ENCODE measurements around the gene OBSCN. TPM values are rescaled to one million over a fixed set of nuclear protein-coding genes. Genes with fewer than 3 reads are reported as not detected.

Gene OBSCN
- total and polyA plus RNA-seq, 12 donors, result 0.90 to 18.0 (median 5.9) TPM

- 45 to 65% (median 50%) methylated on average over 8 to 25 of the region's 25 CpGs for WGBS, 4 donors
- Histone ChIP-seq H3K27ac (peak overlapping the region in 1 of 5 donors; percentile 31), H3K27me3 (no peaks in the 10 kb centered on the region), H3K36me3 (replicated peaks in 1 of 2) (no peaks in the 10 kb centered on the region), H3K4me1 (replicated peaks in 1 of 2) (peaks cover 12 to 16% of the 10 kb centered on the region in 2 donors), H3K9me3 (replicated peaks in 1 of 3) (no peaks in the 10 kb centered on the region), H3K4me3 (no peak overlapping the region)
- intact Hi-C loops (cut with DNase I), result no loop called here
- peak in 6 of 7 donors; percentile 27 to 63 (median 56) for DNase-seq
- TF ChIP-seq CTCF (IDR thresholded peaks at IDR 0.05) (no peak), POLR2A (IDR thresholded peaks at IDR 0.05) (no peak)
These were observed 160.3 kb downstream of the OBSCN start for GRCh38 chr1:228367798-228368791.

GRCh38 chr1:228368801-228369607 lies 161.2 kb downstream of the OBSCN start:
- intact Hi-C loops (cut with DNase I), result no loop called here
- WGBS, 4 donors, result 48 to 94% (median 67%) methylated on average over 3 to 15 of the region's 15 CpGs
- H3K4me3 ChIP-seq, result no peak overlapping the region
- peak; percentile 43 to 89 (median 84) for DNase-seq
- peak overlapping the region in 2 of 5 donors; percentile 30 to 31 for H3K27ac ChIP-seq
- no peaks in the 10 kb centered on the region for H3K27me3 ChIP-seq
- no peaks in the 10 kb centered on the region for H3K9me3 ChIP-seq (replicated peaks in 1 of 3)
- H3K36me3 ChIP-seq (replicated peaks in 1 of 2), result no peaks in the 10 kb centered on the region
- H3K4me1 ChIP-seq (replicated peaks in 1 of 2), result peaks cover 12 to 19% of the 10 kb centered on the region in 2 donors
- TF ChIP-seq CTCF (IDR thresholded peaks at IDR 0.05) (no peak), POLR2A (IDR thresholded peaks at IDR 0.05) (peak in 1 of 2 donors; percentile 27)

GRCh38 chr1:228369608-228370438 lies 162.0 kb downstream of the OBSCN start:
- peak in 5 of 7 donors; percentile 18 to 48 (median 23) for DNase-seq
- intact Hi-C loops (cut with DNase I), result no loop called here
- H3K27me3 ChIP-seq, result no peaks in the 10 kb centered on the region

More at GRCh38 chr1:228369608-228370438, 162.0 kb downstream of the OBSCN start:
- H3K4me1 ChIP-seq (replicated peaks in 1 of 2), result peaks cover 19 to 27% of the 10 kb centered on the region in 2 donors
- no peak overlapping the region for H3K4me3 ChIP-seq
- no peaks in the 10 kb centered on the region for H3K9me3 ChIP-seq (replicated peaks in 1 of 3)
- H3K36me3 ChIP-seq (replicated peaks in 1 of 2), result no peaks in the 10 kb centered on the region
- peak overlapping the region in 2 of 5 donors; percentile 30 to 31 for H3K27ac ChIP-seq
- TF ChIP-seq CTCF (IDR thresholded peaks at IDR 0.05), result no peak
- TF ChIP-seq POLR2A (IDR thresholded peaks at IDR 0.05), result no peak
- WGBS, 4 donors, result 83 to 95% (median 89%) methylated on average over 14 to 18 of the region's 18 CpGs

Data from adrenal gland (tissue), 12 donors.